HCT116 (cell line): Measurements from ENCODE around the gene WDR70. TPM values are rescaled to one million over a fixed set of nuclear protein-coding genes. Genes with fewer than 3 reads are reported as not detected.

ENCODE experiments used
- ATAC-seq: fragments of 200-7000 bp; cut with Tn5 transposase; 2 replicates; pipeline ENCODE4 v1.9.1; 2020; ENCODE audit warnings: mild to moderate bottlenecking, moderate library complexity
- BruUV-seq: library from RNA; stranded (reverse); fragments of 400-500 nt; replicated peaks from 2 replicates; lab custom pipeline; 2021; lab: Mats Ljungman, UMichigan
- CTCF ChIA-PET: fragments of 300-600 bp; sonication (Branson Sonifier 250); formaldehyde crosslinking; loops from one replicate; lab custom pipeline; 2021; ENCODE audit warnings: antibody characterized with exemption; lab: Charles Lee
- POLR2A ChIA-PET: fragments of 300-600, 350-600 bp; sonication (Branson Sonifier 250); formaldehyde crosslinking; loops from one replicate; lab custom pipeline; 2021; ENCODE audit warnings: antibody characterized with exemption; lab: Charles Lee
- RAD21 ChIA-PET, 2 experiments: fragments of 300-600 bp; sonication (Branson Sonifier 250); formaldehyde crosslinking; loops; one replicate each; lab custom pipeline; 2023; ENCODE audit warnings: low total read pairs in 2 of 2; ENCODE audit not compliant: uncharacterized antibody in 2 of 2, unreplicated experiment in 2 of 2, low non-redundant PET in 1 of 2; lab: Charles Lee
- DNase-seq: peaks from one replicate; pipeline ENCODE4 v3.0.0-alpha.2; 2010; ENCODE audit warnings: low read depth, low spot score
- H2AFZ ChIP-seq: fragments of 200-600 bp; shearing (Covaris generic), sonication (generic); 2 replicates; pipeline ENCODE4 v1.6.1; 2017; ENCODE audit warnings: low read depth, mixed run types, mixed read lengths, antibody characterized with exemption, low read length; ENCODE audit not compliant: poor library complexity, severe bottlenecking
- H3K27ac ChIP-seq: 2 replicates; pipeline ENCODE4 v1.5.1; 2012; ENCODE audit warnings: low read depth, low read length
- H3K27me3 ChIP-seq: fragments of 200-600 bp; sonication (generic); 2 replicates; pipeline ENCODE4 v1.6.1; 2016; ENCODE audit warnings: mixed run types, low read length, mixed read lengths; ENCODE audit not compliant: insufficient read depth
- H3K36me3 ChIP-seq, 2 experiments: fragments of 200-500 bp in 1 of 2; fragments of 200-600 bp in 1 of 2; sonication (Bioruptor generic) in 1 of 2; sonication (generic) in 1 of 2; 2 replicates each; pipeline versions ENCODE4 v1.5.1 to v1.6.1; 2014 to 2016; ENCODE audit warnings: low read length in 2 of 2, inconsistent platforms in 1 of 2, mixed read lengths in 1 of 2, mixed run types in 1 of 2; ENCODE audit not compliant: insufficient read depth in 2 of 2, control insufficient read depth in 1 of 2
- H3K4me1 ChIP-seq, 2 experiments: fragments of 200-600 bp in 1 of 2; sonication (generic) in 1 of 2; 2 replicates each; pipeline versions ENCODE4 v1.5.1 to v1.6.1; 2012 to 2017; ENCODE audit warnings: low read length in 2 of 2, inconsistent platforms in 1 of 2, mild to moderate bottlenecking in 1 of 2, mixed read lengths in 1 of 2, mixed run types in 1 of 2, moderate library complexity in 1 of 2; ENCODE audit not compliant: insufficient read depth in 2 of 2, control insufficient read depth in 1 of 2
- H3K4me2 ChIP-seq: fragments of 200-600 bp; sonication (generic); 2 replicates; pipeline ENCODE4 v1.6.1; 2017; ENCODE audit warnings: mixed run types, low read length, mixed read lengths
- H3K4me3 ChIP-seq, 2 experiments: fragments of 200-600 bp in 1 of 2; sonication (generic) in 1 of 2; replicated peaks in 1 of 2; 2 replicates each; pipeline ENCODE4 v1.5.1; 2011 to 2016; ENCODE audit warnings: low read length in 2 of 2, control low read depth in 1 of 2, low read depth in 1 of 2, mild to moderate bottlenecking in 1 of 2, mixed read lengths in 1 of 2, mixed run types in 1 of 2
- H3K79me2 ChIP-seq: fragments of 200-600 bp; sonication (generic); 2 replicates; pipeline ENCODE4 v1.6.1; 2017; ENCODE audit warnings: mild to moderate bottlenecking, mixed run types, low read length, moderate library complexity, mixed read lengths; ENCODE audit not compliant: insufficient read depth
- H3K9ac ChIP-seq: fragments of 200-600 bp; sonication (generic); 2 replicates; pipeline ENCODE4 v1.6.1; 2016; ENCODE audit warnings: low read length, mixed read lengths
- H3K9me2 ChIP-seq: fragments of 200-600 bp; sonication (generic), shearing (Covaris generic); 2 replicates; pipeline ENCODE4 v1.6.1; 2017; ENCODE audit warnings: mixed run types, mild to moderate bottlenecking, moderate library complexity; ENCODE audit not compliant: insufficient read depth
- H3K9me3 ChIP-seq, 2 experiments: fragments of 200-500 bp in 1 of 2; fragments of 200-600 bp in 1 of 2; sonication (Bioruptor generic) in 1 of 2; sonication (generic) in 1 of 2; 2 replicates each; pipeline ENCODE4 v1.6.1; 2014 to 2017; ENCODE audit warnings: low read length in 2 of 2, mixed read lengths in 2 of 2, inconsistent platforms in 1 of 2, low read depth in 1 of 2, mild to moderate bottlenecking in 1 of 2, mixed run types in 1 of 2, moderate library complexity in 1 of 2; ENCODE audit not compliant: control insufficient read depth in 1 of 2, insufficient read depth in 1 of 2
- H4K20me1 ChIP-seq: fragments of 200-600 bp; sonication (generic), shearing (Covaris generic); 2 replicates; pipeline ENCODE4 v1.6.1; 2017; ENCODE audit warnings: mixed run types, mild to moderate bottlenecking, moderate library complexity; ENCODE audit not compliant: insufficient read depth
- CEBPB ChIP-seq: IDR thresholded peaks from 2 replicates; pipeline ENCODE4 v1.6.1; 2012; ENCODE audit warnings: low read depth
- CTCF ChIP-seq, 3 experiments: fragments of 200-600 bp in 1 of 3; sonication (generic) in 1 of 3; IDR thresholded peaks in 2 of 3; conservative IDR thresholded peaks in 1 of 3; 2 replicates each; pipeline ENCODE4 v1.5.1; 2012 to 2017; ENCODE audit warnings: low read depth in 2 of 3, low read length in 2 of 3, antibody characterized with exemption in 1 of 3, borderline replicate concordance in 1 of 3, control low read depth in 1 of 3, mild to moderate bottlenecking in 1 of 3, mixed read lengths in 1 of 3, mixed run types in 1 of 3, moderate library complexity in 1 of 3; ENCODE audit not compliant: insufficient read depth in 1 of 3
- EGR1 ChIP-seq: IDR thresholded peaks from 2 replicates; pipeline ENCODE4 v1.6.1; 2012; ENCODE audit warnings: low read depth
- ELF1 ChIP-seq: IDR thresholded peaks from 2 replicates; pipeline ENCODE4 v1.6.1; 2012; ENCODE audit warnings: low read depth, borderline replicate concordance
- EZH2 ChIP-seq: fragments of 200-600 bp; sonication (generic); IDR thresholded peaks from 2 replicates; pipeline ENCODE4 v1.6.1; 2017; ENCODE audit warnings: antibody characterized with exemption, mixed run types
- EZH2phosphoT487 ChIP-seq: fragments of 200-600 bp; IDR thresholded peaks from 2 replicates; pipeline ENCODE4 v1.6.1; 2018; ENCODE audit warnings: antibody characterized with exemption, borderline replicate concordance
- JUND ChIP-seq: IDR thresholded peaks from 2 replicates; pipeline ENCODE4 v1.6.1; 2012
- POLR2A ChIP-seq: IDR thresholded peaks from 2 replicates; pipeline ENCODE4 v1.7.0; 2011; ENCODE audit warnings: borderline replicate concordance; ENCODE audit not compliant: insufficient read depth, insufficient read length; ENCODE audit errors: extremely low read depth
- POLR2AphosphoS5 ChIP-seq: IDR thresholded peaks from 2 replicates; pipeline ENCODE4 v1.6.1; 2011; ENCODE audit warnings: mild to moderate bottlenecking, low read depth, low read length, moderate library complexity
- RAD21 ChIP-seq: IDR thresholded peaks from 2 replicates; pipeline ENCODE4 v1.6.1; 2012; ENCODE audit warnings: low read depth, mild to moderate bottlenecking
- REST ChIP-seq: IDR thresholded peaks from 2 replicates; pipeline ENCODE4 v1.6.1; 2012; ENCODE audit warnings: low read depth
- SIN3A ChIP-seq: IDR thresholded peaks from 2 replicates; pipeline ENCODE4 v1.6.1; 2012; ENCODE audit warnings: low read depth
- SP1 ChIP-seq: IDR thresholded peaks from 2 replicates; pipeline ENCODE4 v1.6.1; 2012; ENCODE audit warnings: low read depth
- SRF ChIP-seq: IDR thresholded peaks from 2 replicates; pipeline ENCODE4 v1.6.1; 2012; ENCODE audit warnings: low read depth
- ZFX ChIP-seq: fragments of 450-650 bp; IDR thresholded peaks from 2 replicates; pipeline ENCODE4 v1.6.1; 2017
- ZNF274 ChIP-seq: fragments of 200-500 bp; sonication (Bioruptor generic); IDR thresholded peaks from 2 replicates; pipeline ENCODE4 v1.6.1; 2014; ENCODE audit warnings: mild to moderate bottlenecking, low read depth, low read length, inconsistent platforms
- intact Hi-C: fragments of 100-400 bp; cut with micrococcal nuclease; formaldehyde crosslinking; loops from 2 replicates; pipeline ENCODE4 v1.10.0; 2022
- total RNA-seq: library from RNA; stranded (reverse); gene quantifications from one replicate; pipeline ENCODE4 v1.2.1, GENCODE V29; 2021; ENCODE audit not compliant: unreplicated experiment
- TF ChIP-seq, protein P1 (sequence below): IDR thresholded peaks from 2 replicates; pipeline ENCODE4 v1.6.1; 2012
- TF ChIP-seq, protein P2 (sequence below): IDR thresholded peaks from 2 replicates; pipeline ENCODE4 v1.6.1; 2012

The WDR70 gene
- total RNA-seq, 1 experiment from 2014 or later, result 31.1 TPM

GRCh38 chr5:37725185-37725584, 346.1 kb downstream of the WDR70 start:
- H3K9me2 ChIP-seq, result no peaks in the 10 kb centered on the region
- no peaks in the 10 kb centered on the region for H3K9me3 ChIP-seq
- DNase-seq (no peak), ATAC-seq (no peak)
- H3K27ac ChIP-seq, result no peak overlapping the region
- CTCF ChIA-PET, result interaction anchor here (1.2 kb wide), 1 partner anchor 13 kb away, joined by 4 read pairs; no protein-coding TSS in a partner anchor
- no peaks in the 10 kb centered on the region for H4K20me1 ChIP-seq
- H3K4me1 ChIP-seq, result peaks cover 3 to 15% of the 10 kb centered on the region in 2 experiments; a peak in 3 of 4 replicates
- H3K79me2 ChIP-seq, result no peaks in the 10 kb centered on the region
- POLR2A ChIA-PET, result no interaction called here
- no peak overlapping the region for H2AFZ ChIP-seq
- RAD21 ChIA-PET, result no interaction called here
- H3K36me3 ChIP-seq, result no peaks in the 10 kb centered on the region
- intact Hi-C loops, result no loop called here
- TF ChIP-seq JUND (no peak), RAD21 (no peak), POLR2AphosphoS5 (no peak), REST (no peak), EZH2 (no peak), CEBPB (no peak), CTCF (IDR thresholded peaks at IDR 0.05 in 2 of 3, conservative IDR thresholded peaks at IDR 0.05 in 1 of 3; ENCODE audit: borderline replicate concordance in 1 of 3, insufficient read depth in 1 of 3, low read depth in 2 of 3, low read length in 2 of 3) (no peak; a peak in 1 of 6 replicates), ZNF274 (no peak), EZH2phosphoT487 (no peak), SP1 (no peak), EGR1 (no peak), SRF (no peak), ZFX (no peak), POLR2A (no peak), ELF1 (no peak), SIN3A (no peak)
- TF ChIP-seq, protein P1, sequence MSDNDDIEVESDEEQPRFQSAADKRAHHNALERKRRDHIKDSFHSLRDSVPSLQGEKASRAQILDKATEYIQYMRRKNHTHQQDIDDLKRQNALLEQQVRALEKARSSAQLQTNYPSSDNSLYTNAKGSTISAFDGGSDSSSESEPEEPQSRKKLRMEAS, result no peak
- TF ChIP-seq, protein P2, sequence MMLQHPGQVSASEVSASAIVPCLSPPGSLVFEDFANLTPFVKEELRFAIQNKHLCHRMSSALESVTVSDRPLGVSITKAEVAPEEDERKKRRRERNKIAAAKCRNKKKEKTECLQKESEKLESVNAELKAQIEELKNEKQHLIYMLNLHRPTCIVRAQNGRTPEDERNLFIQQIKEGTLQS, result no peak
- H3K9ac ChIP-seq, result no peak overlapping the region
- BruUV-seq, result no TSS peak
- no peak overlapping the region for H3K4me2 ChIP-seq
- no peaks in the 10 kb centered on the region for H3K27me3 ChIP-seq
- no peak overlapping the region for H3K4me3 ChIP-seq
